RWPE2 (cell line): Measurements from ENCODE around the gene DLL1.

Experiments
- ATAC-seq: fragments of 200-7000 bp; cut with Tn5 transposase; 3 replicates; pipeline ENCODE4 v1.9.1; 2021; ENCODE audit warnings: low read depth
- DNase-seq: peaks from one replicate; pipeline ENCODE4 v3.0.0-alpha.2; 2020; ENCODE audit warnings: low spot score
- H3K27ac ChIP-seq: fragments of 450-650 bp; 2 replicates; pipeline ENCODE4 v1.5.1; 2017; ENCODE audit warnings: mild to moderate bottlenecking; ENCODE audit not compliant: poor library complexity, severe bottlenecking
- H3K27me3 ChIP-seq: fragments of 250-450 bp; sonication (Bioruptor Pico); 2 replicates; pipeline ENCODE4 v1.5.1; 2021; ENCODE audit warnings: mild to moderate bottlenecking, moderate library complexity; ENCODE audit not compliant: insufficient read depth, poor library complexity, severe bottlenecking
- H3K36me3 ChIP-seq: fragments of 250-450 bp; sonication (Bioruptor Pico); 2 replicates; pipeline ENCODE4 v1.5.1; 2020; ENCODE audit warnings: low read depth, mild to moderate bottlenecking, moderate library complexity
- H3K4me1 ChIP-seq: fragments of 250-450 bp; sonication (Bioruptor Pico); 2 replicates; pipeline ENCODE4 v1.5.1; 2021; ENCODE audit warnings: mild to moderate bottlenecking, moderate library complexity; ENCODE audit not compliant: insufficient read depth, poor library complexity, severe bottlenecking
- H3K4me3 ChIP-seq: fragments of 250-450 bp; sonication (Bioruptor Pico); 2 replicates; pipeline ENCODE4 v1.5.1; 2021; ENCODE audit warnings: mild to moderate bottlenecking, moderate library complexity; ENCODE audit not compliant: severe bottlenecking
- H3K9me3 ChIP-seq: fragments of 250-450 bp; sonication (Bioruptor Pico); 2 replicates; pipeline ENCODE4 v1.5.1; 2021; ENCODE audit warnings: mild to moderate bottlenecking, moderate library complexity; ENCODE audit not compliant: severe bottlenecking
- CTCF ChIP-seq: fragments of 450-650 bp; IDR thresholded peaks from one replicate; pipeline ENCODE4 v1.5.1; 2017; ENCODE audit warnings: mild to moderate bottlenecking, moderate library complexity; ENCODE audit not compliant: poor library complexity, severe bottlenecking

The DLL1 gene

GRCh38 chr6:170295510-170296422 lies 4.9 kb upstream of the DLL1 start:
- Histone ChIP-seq H3K27me3 (peaks cover 6% of the 10 kb centered on the region), H3K4me3 (peak overlapping the region; percentile 30), H3K4me1 (no peaks in the 10 kb centered on the region), H3K36me3 (no peaks in the 10 kb centered on the region), H3K27ac (no peak overlapping the region), H3K9me3 (no peaks in the 10 kb centered on the region)
- TF ChIP-seq CTCF: no peak
- ATAC-seq: peak; percentile 47
- no peak for DNase-seq

GRCh38 chr6:170294813-170295509 lies 4.1 kb upstream of the DLL1 start:
- ATAC-seq (no peak), DNase-seq (no peak)
- Histone ChIP-seq H3K4me3 (peak overlapping the region; percentile 30), H3K27me3 (peaks cover 6% of the 10 kb centered on the region), H3K27ac (no peak overlapping the region), H3K4me1 (no peaks in the 10 kb centered on the region), H3K36me3 (no peaks in the 10 kb centered on the region), H3K9me3 (no peaks in the 10 kb centered on the region)
- TF ChIP-seq CTCF: no peak

GRCh38 chr6:170294298-170294730 lies 3.4 kb upstream of the DLL1 start:
- no peak overlapping the region for H3K4me3 ChIP-seq
- no peak for TF ChIP-seq CTCF
- no peaks in the 10 kb centered on the region for H3K9me3 ChIP-seq
- no peak overlapping the region for H3K27ac ChIP-seq
- ATAC-seq (no peak), DNase-seq (no peak)
- no peaks in the 10 kb centered on the region for H3K36me3 ChIP-seq
- H3K27me3 ChIP-seq: peaks cover 6% of the 10 kb centered on the region
- no peaks in the 10 kb centered on the region for H3K4me1 ChIP-seq

- no peak for ATAC-seq
- H3K4me3 ChIP-seq: no peak overlapping the region
- H3K27me3 ChIP-seq: peaks cover 6% of the 10 kb centered on the region
These were observed 2.7 kb upstream of the DLL1 start for GRCh38 chr6:170293341-170294231.

More at GRCh38 chr6:170293341-170294231, 2.7 kb upstream of the DLL1 start:
- DNase-seq: no peak
- H3K9me3 ChIP-seq: no peaks in the 10 kb centered on the region
- H3K4me1 ChIP-seq: peaks cover 2% of the 10 kb centered on the region
- no peak for TF ChIP-seq CTCF
- no peak overlapping the region for H3K27ac ChIP-seq
- no peaks in the 10 kb centered on the region; the same call in 1 of the 2 replicates for H3K36me3 ChIP-seq
